ENCODE results near the gene MYO1B. TPM values are rescaled to one million over a fixed set of nuclear protein-coding genes. Genes with fewer than 3 reads are reported as not detected.

MYO1B gene
- total and polyA plus RNA-seq, 2 experiments from 2014 or later = 26.4 to 70.6 TPM

DNA sequence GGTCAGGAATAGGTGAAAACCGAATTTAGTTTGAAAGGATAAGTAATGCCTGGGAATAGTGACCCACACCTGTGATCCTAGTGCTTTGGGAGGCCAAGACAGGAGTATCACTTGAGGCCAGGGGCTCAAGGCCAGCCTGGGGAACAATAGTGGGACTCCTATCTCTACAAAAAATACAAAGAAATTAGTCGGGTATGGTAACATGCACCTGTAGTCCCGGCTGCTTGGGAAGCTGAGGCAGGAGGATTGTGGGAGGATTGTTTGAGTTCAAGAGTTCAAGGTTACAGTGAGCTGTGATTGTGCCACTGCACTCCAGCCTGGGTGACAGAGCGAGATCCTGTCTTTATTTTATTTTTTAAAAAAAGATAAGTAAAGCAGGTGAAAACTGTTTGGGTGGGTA is 3.8 kb upstream of the MYO1B start:
- Histone ChIP-seq H3K27ac (ENCODE audit: low read depth) (no peak overlapping the region), H2AFZ (no peak overlapping the region), H3K79me2 (replicated peaks; ENCODE audit: insufficient read depth) (peaks cover 3% of the 10 kb centered on the region), H3K9me2 (ENCODE audit: insufficient read depth) (no peaks in the 10 kb centered on the region), H3K4me3 (no peak overlapping the region), H3K27me3 (ENCODE audit: insufficient read depth) (peaks cover 11% of the 10 kb centered on the region), H3K36me3 (ENCODE audit: insufficient read depth) (no peaks in the 10 kb centered on the region), H3F3A (replicated peaks; ENCODE audit: low read depth) (0 out of 2 replicates have a peak, but pooled peaks cover 3% of the 10 kb centered on the region), H3K4me2 (no peak overlapping the region), H4K20me1 (replicated peaks; ENCODE audit: insufficient read depth) (no peaks in the 10 kb centered on the region), H3K4me1 (ENCODE audit: insufficient read depth) (peaks cover 1% of the 10 kb centered on the region; the same call in 1 of the 2 replicates)
- H3K9me3 Mint-ChIP-seq = no peaks in the 10 kb centered on the region
- H3K4me1 Mint-ChIP-seq = no peaks in the 10 kb centered on the region; the same call in 2 of the 3 replicates
- no peak overlapping the region for H3K4me3 Mint-ChIP-seq
- no peak overlapping the region for H3K27ac Mint-ChIP-seq
- ATAC-seq = no peak
- peaks cover 13% of the 10 kb centered on the region for H3K27me3 Mint-ChIP-seq (ENCODE audit: insufficient read depth, low read depth, poor library complexity)
- H3K36me3 Mint-ChIP-seq (ENCODE audit: low read depth) = peaks cover 7% of the 10 kb centered on the region
- DNase-seq (ENCODE audit: low spot score) = no peak
- TF ChIP-seq JUNB (IDR thresholded peaks at IDR 0.05; ENCODE audit: unreplicated experiment) (no peak), ZNF331 (CRISPR knock-in tag; IDR thresholded peaks at IDR 0.05; ENCODE audit: low read depth) (no peak), EZH2 (IDR thresholded peaks at IDR 0.05; ENCODE audit: low read depth, unreplicated experiment) (no peak), EZH2phosphoT487 (IDR thresholded peaks at IDR 0.05; ENCODE audit: unreplicated experiment) (no peak)
- TF ChIP-seq, protein P1, sequence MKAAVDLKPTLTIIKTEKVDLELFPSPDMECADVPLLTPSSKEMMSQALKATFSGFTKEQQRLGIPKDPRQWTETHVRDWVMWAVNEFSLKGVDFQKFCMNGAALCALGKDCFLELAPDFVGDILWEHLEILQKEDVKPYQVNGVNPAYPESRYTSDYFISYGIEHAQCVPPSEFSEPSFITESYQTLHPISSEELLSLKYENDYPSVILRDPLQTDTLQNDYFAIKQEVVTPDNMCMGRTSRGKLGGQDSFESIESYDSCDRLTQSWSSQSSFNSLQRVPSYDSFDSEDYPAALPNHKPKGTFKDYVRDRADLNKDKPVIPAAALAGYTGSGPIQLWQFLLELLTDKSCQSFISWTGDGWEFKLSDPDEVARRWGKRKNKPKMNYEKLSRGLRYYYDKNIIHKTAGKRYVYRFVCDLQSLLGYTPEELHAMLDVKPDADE (IDR thresholded peaks at IDR 0.05) = no peak

DNA sequence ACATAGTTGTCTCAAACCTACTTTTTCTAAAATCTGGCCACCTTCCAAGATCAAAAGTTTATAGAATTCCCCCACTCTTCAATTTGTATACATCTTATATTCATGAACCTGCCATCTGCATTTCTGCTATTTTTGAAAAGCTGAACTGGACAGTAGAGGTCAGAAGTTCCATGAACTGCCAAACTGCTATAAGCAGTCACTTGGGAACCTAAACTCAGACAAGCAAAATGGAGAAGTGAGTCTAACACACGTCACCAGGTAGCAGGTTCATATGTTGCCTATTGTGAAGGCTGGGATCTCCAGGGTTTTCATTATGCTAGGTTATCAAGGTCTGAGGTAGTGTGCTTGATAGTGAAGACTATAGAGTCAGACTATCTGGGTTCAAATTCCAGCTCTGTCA is 2.0 kb upstream of the MYO1B start:
- no peak overlapping the region for H3K27ac Mint-ChIP-seq
- H3K4me1 ChIP-seq (ENCODE audit: insufficient read depth) = peaks cover 18% of the 10 kb centered on the region
- H3K9me2 ChIP-seq (ENCODE audit: insufficient read depth) = no peaks in the 10 kb centered on the region
- peaks cover 7% of the 10 kb centered on the region for H3K36me3 Mint-ChIP-seq (ENCODE audit: low read depth)
- no peak for DNase-seq (ENCODE audit: low spot score)
- peaks cover 21% of the 10 kb centered on the region for H3K79me2 ChIP-seq (replicated peaks; ENCODE audit: insufficient read depth)
- TF ChIP-seq JUNB (IDR thresholded peaks at IDR 0.05; ENCODE audit: unreplicated experiment) = no peak
- no peak for TF ChIP-seq EZH2phosphoT487 (IDR thresholded peaks at IDR 0.05; ENCODE audit: unreplicated experiment)
- TF ChIP-seq, protein P1 (IDR thresholded peaks at IDR 0.05) = no peak
- no peak for TF ChIP-seq STAT1 (IDR thresholded peaks at IDR 0.05; ENCODE audit: unreplicated experiment)
- no peak for TF ChIP-seq NANOG (IDR thresholded peaks at IDR 0.05; ENCODE audit: borderline replicate concordance)
- TF ChIP-seq EZH2 (IDR thresholded peaks at IDR 0.05; ENCODE audit: low read depth, unreplicated experiment) = no peak
- H3F3A ChIP-seq (replicated peaks; ENCODE audit: low read depth) = 0 out of 2 replicates have a peak, but pooled peaks cover 3% of the 10 kb centered on the region
- H3K36me3 ChIP-seq (ENCODE audit: insufficient read depth) = no peaks in the 10 kb centered on the region
- H3K4me3 ChIP-seq = no peak overlapping the region
- no peaks in the 10 kb centered on the region for H3K9me3 Mint-ChIP-seq
- peaks cover 14% of the 10 kb centered on the region for H4K20me1 ChIP-seq (replicated peaks; ENCODE audit: insufficient read depth)
- H3K27ac ChIP-seq (ENCODE audit: low read depth) = no peak overlapping the region
- no peak overlapping the region for H2AFZ ChIP-seq
- ATAC-seq = no peak
- H3K27me3 Mint-ChIP-seq (ENCODE audit: insufficient read depth, low read depth, poor library complexity) = peaks cover 13% of the 10 kb centered on the region
- H3K4me2 ChIP-seq = no peak overlapping the region
- H3K4me3 Mint-ChIP-seq = no peak overlapping the region
- peaks cover 16% of the 10 kb centered on the region for H3K4me1 Mint-ChIP-seq
- H3K27me3 ChIP-seq (ENCODE audit: insufficient read depth) = peaks cover 11% of the 10 kb centered on the region

DNA sequence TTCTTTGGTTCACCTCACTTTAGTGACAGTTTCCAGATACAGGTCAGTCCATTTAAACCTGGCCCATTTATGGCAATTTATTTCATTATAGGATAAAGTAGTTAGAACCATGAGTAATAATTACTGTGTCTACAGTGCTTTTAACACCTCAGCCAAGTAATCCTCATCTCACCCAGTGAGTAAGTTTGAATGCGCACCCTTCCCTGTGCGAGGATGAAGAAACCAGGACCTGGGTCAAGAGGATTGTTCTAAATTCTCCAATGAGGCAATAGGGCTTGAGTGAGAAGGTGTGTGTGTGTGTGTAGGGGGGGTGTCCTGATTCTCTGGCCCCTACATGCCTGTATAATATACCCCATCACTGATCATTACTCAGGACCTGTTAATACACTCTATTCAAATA is 854 bp upstream of the MYO1B start:
- peaks cover 30% of the 10 kb centered on the region for H3K4me1 ChIP-seq (ENCODE audit: insufficient read depth)
- Mint-ChIP-seq H3K9me3 (no peaks in the 10 kb centered on the region), H3K36me3 (ENCODE audit: low read depth) (peaks cover 7% of the 10 kb centered on the region), H3K27ac (no peak overlapping the region), H3K4me3 (peak overlapping the region; percentile 69), H3K27me3 (ENCODE audit: insufficient read depth, low read depth, poor library complexity) (peaks cover 13% of the 10 kb centered on the region), H3K4me1 (peaks cover 28% of the 10 kb centered on the region)
- no peaks in the 10 kb centered on the region for H3K9me2 ChIP-seq (ENCODE audit: insufficient read depth)
- H3K4me2 ChIP-seq = peak overlapping the region; percentile 82
- no peak overlapping the region for H3K27ac ChIP-seq (ENCODE audit: low read depth)
- peaks cover 11% of the 10 kb centered on the region for H3K27me3 ChIP-seq (ENCODE audit: insufficient read depth)
- 0 out of 2 replicates have a peak, but pooled peaks cover 3% of the 10 kb centered on the region for H3F3A ChIP-seq (replicated peaks; ENCODE audit: low read depth)
- no peaks in the 10 kb centered on the region for H3K36me3 ChIP-seq (ENCODE audit: insufficient read depth)
- H3K4me3 ChIP-seq = peak overlapping the region; percentile 82
- no peak for DNase-seq (ENCODE audit: low spot score)
- peaks cover 33% of the 10 kb centered on the region for H3K79me2 ChIP-seq (replicated peaks; ENCODE audit: insufficient read depth)
- no peak overlapping the region for H2AFZ ChIP-seq
- peaks cover 21% of the 10 kb centered on the region for H4K20me1 ChIP-seq (replicated peaks; ENCODE audit: insufficient read depth)
- ATAC-seq = no peak
- TF ChIP-seq STAT1 (IDR thresholded peaks at IDR 0.05; ENCODE audit: unreplicated experiment) (no peak), ZNF114 (CRISPR knock-in tag; IDR thresholded peaks at IDR 0.05) (no peak), POLR2AphosphoS5 (IDR thresholded peaks at IDR 0.05; ENCODE audit: low read depth) (no peak), EZH2phosphoT487 (IDR thresholded peaks at IDR 0.05; ENCODE audit: unreplicated experiment) (no peak)
- TF ChIP-seq, protein P2, sequence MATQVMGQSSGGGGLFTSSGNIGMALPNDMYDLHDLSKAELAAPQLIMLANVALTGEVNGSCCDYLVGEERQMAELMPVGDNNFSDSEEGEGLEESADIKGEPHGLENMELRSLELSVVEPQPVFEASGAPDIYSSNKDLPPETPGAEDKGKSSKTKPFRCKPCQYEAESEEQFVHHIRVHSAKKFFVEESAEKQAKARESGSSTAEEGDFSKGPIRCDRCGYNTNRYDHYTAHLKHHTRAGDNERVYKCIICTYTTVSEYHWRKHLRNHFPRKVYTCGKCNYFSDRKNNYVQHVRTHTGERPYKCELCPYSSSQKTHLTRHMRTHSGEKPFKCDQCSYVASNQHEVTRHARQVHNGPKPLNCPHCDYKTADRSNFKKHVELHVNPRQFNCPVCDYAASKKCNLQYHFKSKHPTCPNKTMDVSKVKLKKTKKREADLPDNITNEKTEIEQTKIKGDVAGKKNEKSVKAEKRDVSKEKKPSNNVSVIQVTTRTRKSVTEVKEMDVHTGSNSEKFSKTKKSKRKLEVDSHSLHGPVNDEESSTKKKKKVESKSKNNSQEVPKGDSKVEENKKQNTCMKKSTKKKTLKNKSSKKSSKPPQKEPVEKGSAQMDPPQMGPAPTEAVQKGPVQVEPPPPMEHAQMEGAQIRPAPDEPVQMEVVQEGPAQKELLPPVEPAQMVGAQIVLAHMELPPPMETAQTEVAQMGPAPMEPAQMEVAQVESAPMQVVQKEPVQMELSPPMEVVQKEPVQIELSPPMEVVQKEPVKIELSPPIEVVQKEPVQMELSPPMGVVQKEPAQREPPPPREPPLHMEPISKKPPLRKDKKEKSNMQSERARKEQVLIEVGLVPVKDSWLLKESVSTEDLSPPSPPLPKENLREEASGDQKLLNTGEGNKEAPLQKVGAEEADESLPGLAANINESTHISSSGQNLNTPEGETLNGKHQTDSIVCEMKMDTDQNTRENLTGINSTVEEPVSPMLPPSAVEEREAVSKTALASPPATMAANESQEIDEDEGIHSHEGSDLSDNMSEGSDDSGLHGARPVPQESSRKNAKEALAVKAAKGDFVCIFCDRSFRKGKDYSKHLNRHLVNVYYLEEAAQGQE (IDR thresholded peaks at IDR 0.05; ENCODE audit: unreplicated experiment) = no peak
- TF ChIP-seq, protein P3, sequence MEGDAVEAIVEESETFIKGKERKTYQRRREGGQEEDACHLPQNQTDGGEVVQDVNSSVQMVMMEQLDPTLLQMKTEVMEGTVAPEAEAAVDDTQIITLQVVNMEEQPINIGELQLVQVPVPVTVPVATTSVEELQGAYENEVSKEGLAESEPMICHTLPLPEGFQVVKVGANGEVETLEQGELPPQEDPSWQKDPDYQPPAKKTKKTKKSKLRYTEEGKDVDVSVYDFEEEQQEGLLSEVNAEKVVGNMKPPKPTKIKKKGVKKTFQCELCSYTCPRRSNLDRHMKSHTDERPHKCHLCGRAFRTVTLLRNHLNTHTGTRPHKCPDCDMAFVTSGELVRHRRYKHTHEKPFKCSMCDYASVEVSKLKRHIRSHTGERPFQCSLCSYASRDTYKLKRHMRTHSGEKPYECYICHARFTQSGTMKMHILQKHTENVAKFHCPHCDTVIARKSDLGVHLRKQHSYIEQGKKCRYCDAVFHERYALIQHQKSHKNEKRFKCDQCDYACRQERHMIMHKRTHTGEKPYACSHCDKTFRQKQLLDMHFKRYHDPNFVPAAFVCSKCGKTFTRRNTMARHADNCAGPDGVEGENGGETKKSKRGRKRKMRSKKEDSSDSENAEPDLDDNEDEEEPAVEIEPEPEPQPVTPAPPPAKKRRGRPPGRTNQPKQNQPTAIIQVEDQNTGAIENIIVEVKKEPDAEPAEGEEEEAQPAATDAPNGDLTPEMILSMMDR (conservative IDR thresholded peaks at IDR 0.05; ENCODE audit: low read depth in 2 of 2) = no peak
